DND-41 (cell line): ENCODE results near the gene PELI2.

Experiments used
- ATAC-seq: fragments of 200-7000 bp; cut with Tn5 transposase; 3 replicates; pipeline ENCODE4 v1.9.1; 2021; ENCODE audit warnings: low read depth; ENCODE audit not compliant: insufficient read depth
- DNase-seq: peaks from one replicate; pipeline ENCODE4 v3.0.0-alpha.2; 2020
- H2AFZ ChIP-seq: 2 replicates; pipeline ENCODE4 v1.6.0; 2012; ENCODE audit warnings: low read depth, low read length
- H3K27ac ChIP-seq: 2 replicates; pipeline ENCODE4 v1.5.1; 2012; ENCODE audit warnings: low read length, inconsistent platforms
- H3K27me3 ChIP-seq: fragments of 200-600 bp; sonication (generic); 2 replicates; pipeline ENCODE4 v1.6.0; 2012; ENCODE audit warnings: low read length, mild to moderate bottlenecking, inconsistent platforms; ENCODE audit not compliant: insufficient read depth, poor library complexity
- H3K36me3 ChIP-seq: 2 replicates; pipeline ENCODE4 v1.5.1; 2012; ENCODE audit warnings: low read length, inconsistent platforms; ENCODE audit not compliant: insufficient read depth
- H3K4me1 ChIP-seq: 2 replicates; pipeline ENCODE4 v1.5.1; 2012; ENCODE audit warnings: mild to moderate bottlenecking, low read length; ENCODE audit not compliant: insufficient read depth
- H3K4me2 ChIP-seq: 2 replicates; pipeline ENCODE4 v1.6.0; 2012; ENCODE audit warnings: mild to moderate bottlenecking, moderate library complexity, low read length, inconsistent platforms; ENCODE audit not compliant: insufficient read depth
- H3K4me3 ChIP-seq, 2 experiments: fragments of 200-600 bp in 1 of 2; shearing (Covaris generic) in 1 of 2; 2 replicates each; pipeline ENCODE4 v1.5.1; 2012 to 2016; ENCODE audit warnings: inconsistent platforms in 2 of 2, low read length in 2 of 2, mild to moderate bottlenecking in 2 of 2, low read depth in 1 of 2, moderate library complexity in 1 of 2
- H3K79me2 ChIP-seq: 2 replicates; pipeline ENCODE4 v1.6.0; 2012; ENCODE audit warnings: low read length, inconsistent platforms; ENCODE audit not compliant: insufficient read depth
- H3K9ac ChIP-seq: 2 replicates; pipeline ENCODE4 v1.6.0; 2012; ENCODE audit warnings: low read depth, mild to moderate bottlenecking, inconsistent platforms, low read length, moderate library complexity
- H3K9me3 ChIP-seq: 2 replicates; pipeline ENCODE4 v1.5.1; 2012; ENCODE audit warnings: low read length, moderate library complexity, mild to moderate bottlenecking, inconsistent platforms; ENCODE audit not compliant: insufficient read depth, severe bottlenecking
- H4K20me1 ChIP-seq: 2 replicates; pipeline ENCODE4 v1.6.0; 2012; ENCODE audit warnings: low read length; ENCODE audit not compliant: insufficient read depth
- CTCF ChIP-seq: IDR thresholded peaks from 2 replicates; pipeline ENCODE4 v1.5.1; 2012; ENCODE audit warnings: borderline replicate concordance, low read length, moderate library complexity, mild to moderate bottlenecking; ENCODE audit not compliant: poor library complexity, severe bottlenecking; ENCODE audit errors: extremely low read depth
- EZH2 ChIP-seq: IDR thresholded peaks from 3 replicates; pipeline ENCODE4 v1.6.1; 2012; ENCODE audit warnings: borderline replicate concordance, low read depth, mild to moderate bottlenecking, moderate library complexity, low read length, inconsistent platforms; ENCODE audit not compliant: severe bottlenecking

Gene PELI2

GRCh38 chr14:56196274-56196673 lies 78.1 kb downstream of the PELI2 start:
- Histone ChIP-seq H3K36me3 (peaks cover 15% of the 10 kb centered on the region), H3K9me3 (no peaks in the 10 kb centered on the region), H3K4me1 (peaks cover 76% of the 10 kb centered on the region), H3K27me3 (no peaks in the 10 kb centered on the region), H3K4me3 (peak overlapping the region in 1 of 2 experiments; percentile 43; a peak in 3 of 4 replicates), H4K20me1 (no peaks in the 10 kb centered on the region), H3K79me2 (peaks cover 85% of the 10 kb centered on the region), H3K9ac (peak overlapping the region; percentile 54), H3K27ac (peak overlapping the region; percentile 87), H2AFZ (no peak overlapping the region), H3K4me2 (peak overlapping the region; percentile 59)
- ATAC-seq (peak; percentile 5; the same call in 2 of the 3 replicates), DNase-seq (no peak)
- TF ChIP-seq CTCF (no peak), EZH2 (no peak)

GRCh38 chr14:56197150-56197549 lies 78.9 kb downstream of the PELI2 start:
- ATAC-seq (no peak), DNase-seq (no peak)
- H3K9ac ChIP-seq = peak overlapping the region; percentile 54; the same call in 1 of the 2 replicates
- H3K4me1 ChIP-seq = peaks cover 70% of the 10 kb centered on the region
- peak overlapping the region; percentile 59; the same call in 1 of the 2 replicates for H3K4me2 ChIP-seq
- peaks cover 85% of the 10 kb centered on the region for H3K79me2 ChIP-seq
- no peaks in the 10 kb centered on the region for H3K27me3 ChIP-seq
- H4K20me1 ChIP-seq = no peaks in the 10 kb centered on the region
- TF ChIP-seq CTCF (no peak), EZH2 (no peak)
- no peak overlapping the region for H3K4me3 ChIP-seq
- H3K9me3 ChIP-seq = no peaks in the 10 kb centered on the region
- peak overlapping the region; percentile 87 for H3K27ac ChIP-seq
- H3K36me3 ChIP-seq = peaks cover 16% of the 10 kb centered on the region
- H2AFZ ChIP-seq = no peak overlapping the region

GRCh38 chr14:56198438-56198837 lies 80.2 kb downstream of the PELI2 start:
- no peak overlapping the region for H3K9ac ChIP-seq
- H4K20me1 ChIP-seq = no peaks in the 10 kb centered on the region
- H2AFZ ChIP-seq = no peak overlapping the region
- no peaks in the 10 kb centered on the region for H3K27me3 ChIP-seq
- TF ChIP-seq EZH2 (no peak), CTCF (no peak)
- peaks cover 16% of the 10 kb centered on the region for H3K36me3 ChIP-seq
- peaks cover 68% of the 10 kb centered on the region for H3K4me1 ChIP-seq
- DNase-seq (no peak), ATAC-seq (no peak)
- H3K27ac ChIP-seq = peak overlapping the region; percentile 87
- H3K9me3 ChIP-seq = no peaks in the 10 kb centered on the region
- H3K4me2 ChIP-seq = no peak overlapping the region
- H3K79me2 ChIP-seq = peaks cover 85% of the 10 kb centered on the region
- H3K4me3 ChIP-seq = no peak overlapping the region
